SK-N-SH (cell line): ENCODE data around the gene CALN1. TPM values are rescaled to one million over a fixed set of nuclear protein-coding genes. Genes with fewer than 3 reads are reported as not detected.

Experiments used
- CTCF ChIA-PET: fragments of 300-600, 350-600 bp; formaldehyde crosslinking; extraction: SDS; loops from one replicate; lab custom pipeline; 2021; lab: Yijun Ruan, JAX
- POLR2A ChIA-PET: fragments of 350-600 bp; sonication (Branson Sonifier 250); formaldehyde crosslinking; extraction: SDS; loops from one replicate; lab custom pipeline; 2020; ENCODE audit warnings: antibody characterized with exemption, inconsistent platforms; lab: Yijun Ruan, JAX
- DNase-seq: peaks from one replicate; pipeline ENCODE4 v3.0.0; 2012
- H2AFZ ChIP-seq: fragments of 200-600 bp; sonication (generic); 2 replicates; pipeline ENCODE4 v1.8.1; 2016; ENCODE audit warnings: antibody characterized with exemption, mild to moderate bottlenecking, low read depth
- H3F3A ChIP-seq: fragments of 200-600 bp; sonication (generic); replicated peaks from 2 replicates; pipeline ENCODE3; 2016; ENCODE audit warnings: antibody characterized with exemption, mild to moderate bottlenecking; ENCODE audit not compliant: insufficient read depth
- H3K27ac ChIP-seq, 2 experiments: fragments of 200-500 bp in 1 of 2; fragments of 200-600 bp in 1 of 2; sonication (Bioruptor generic) in 1 of 2; sonication (generic), shearing (Covaris generic) in 1 of 2; 2 replicates each; pipeline versions ENCODE4 v1.5.1 to v1.6.1; 2014 to 2016; ENCODE audit warnings: low read depth in 2 of 2, inconsistent platforms in 1 of 2, low read length in 1 of 2, mild to moderate bottlenecking in 1 of 2, mixed read lengths in 1 of 2
- H3K27me3 ChIP-seq: fragments of 200-600 bp; sonication (generic), shearing (Covaris generic); 2 replicates; pipeline ENCODE4 v1.6.1; 2016; ENCODE audit warnings: mixed run types; ENCODE audit not compliant: insufficient read depth
- H3K36me3 ChIP-seq, 2 experiments: fragments of 200-500 bp in 1 of 2; fragments of 200-600 bp in 1 of 2; sonication (Bioruptor generic) in 1 of 2; sonication (generic) in 1 of 2; replicated peaks in 1 of 2; 2 replicates each; pipeline versions ENCODE3 to v1.5.1; 2014 to 2016; ENCODE audit warnings: low read length in 1 of 2, mild to moderate bottlenecking in 1 of 2; ENCODE audit not compliant: insufficient read depth in 2 of 2, control insufficient read depth in 1 of 2
- H3K4me1 ChIP-seq, 2 experiments: fragments of 200-500 bp in 1 of 2; fragments of 200-600 bp in 1 of 2; sonication (Bioruptor generic) in 1 of 2; sonication (generic), shearing (Covaris generic) in 1 of 2; 2 replicates each; pipeline versions ENCODE4 v1.5.1 to v1.6.1; 2014 to 2016; ENCODE audit warnings: low read depth in 1 of 2, low read length in 1 of 2, mixed run types in 1 of 2; ENCODE audit not compliant: insufficient read depth in 2 of 2, control insufficient read depth in 1 of 2
- H3K4me2 ChIP-seq: fragments of 200-600 bp; sonication (generic), shearing (Covaris generic); 2 replicates; pipeline ENCODE4 v1.6.1; 2017; ENCODE audit warnings: mixed run types
- H3K4me3 ChIP-seq, 2 experiments: fragments of 200-500 bp in 1 of 2; fragments of 200-600 bp in 1 of 2; sonication (Bioruptor generic) in 1 of 2; sonication (generic), shearing (Covaris generic) in 1 of 2; 2 replicates each; pipeline versions ENCODE4 v1.5.1 to v1.8.1; 2014 to 2016; ENCODE audit warnings: low read depth in 2 of 2, inconsistent platforms in 1 of 2, low read length in 1 of 2, mild to moderate bottlenecking in 1 of 2, mixed read lengths in 1 of 2, moderate library complexity in 1 of 2
- H3K79me2 ChIP-seq: fragments of 200-600 bp; sonication (generic); 2 replicates; pipeline ENCODE4 v1.8.1; 2017; ENCODE audit warnings: mild to moderate bottlenecking; ENCODE audit not compliant: insufficient read depth
- H3K9ac ChIP-seq: fragments of 200-600 bp; sonication (generic); 2 replicates; pipeline ENCODE4 v1.6.1; 2017; ENCODE audit warnings: mixed run types
- H3K9me2 ChIP-seq: fragments of 200-600 bp; sonication (generic); 2 replicates; pipeline ENCODE4 v1.6.1; 2017; ENCODE audit warnings: mixed run types
- H3K9me3 ChIP-seq: fragments of 200-600 bp; sonication (generic); 2 replicates; pipeline ENCODE4 v1.6.1; 2017; ENCODE audit warnings: mixed run types, mild to moderate bottlenecking, moderate library complexity
- H4K20me1 ChIP-seq: fragments of 200-600 bp; sonication (generic); 2 replicates; pipeline ENCODE4 v1.6.1; 2017; ENCODE audit warnings: mild to moderate bottlenecking, mixed run types; ENCODE audit not compliant: insufficient read depth
- CHD2 ChIP-seq: fragments of 150-350 bp; IDR thresholded peaks from 2 replicates; pipeline ENCODE4 v1.6.1; 2018; ENCODE audit warnings: low read length; ENCODE audit not compliant: partially characterized antibody
- ELF1 ChIP-seq: IDR thresholded peaks from 2 replicates; pipeline ENCODE4 v1.4.0; 2012
- FOSL2 ChIP-seq: IDR thresholded peaks from 2 replicates; pipeline ENCODE4 v1.4.0; 2012; ENCODE audit warnings: low read depth, mild to moderate bottlenecking, moderate library complexity, borderline replicate concordance
- FOXM1 ChIP-seq: IDR thresholded peaks from 2 replicates; pipeline ENCODE4 v1.4.0; 2012; ENCODE audit warnings: low read depth, mild to moderate bottlenecking
- MXI1 ChIP-seq: IDR thresholded peaks from 2 replicates; pipeline ENCODE4 v1.6.1; 2012; ENCODE audit warnings: mild to moderate bottlenecking, low read depth, low read length, improper control_type of control experiment
- RAD21 ChIP-seq: IDR thresholded peaks from 2 replicates; pipeline ENCODE4 v1.6.1; 2012; ENCODE audit warnings: mild to moderate bottlenecking, low read length
- RCOR1 ChIP-seq: fragments of 150-350 bp; IDR thresholded peaks from 2 replicates; pipeline ENCODE4 v1.6.1; 2017; ENCODE audit warnings: antibody characterized with exemption, low read length
- RFX5 ChIP-seq: IDR thresholded peaks from 2 replicates; pipeline ENCODE4 v1.6.1; 2012; ENCODE audit warnings: mild to moderate bottlenecking, improper control_type of control experiment, low read length
- RXRA ChIP-seq: IDR thresholded peaks from 2 replicates; pipeline ENCODE4 v1.4.0; 2012; ENCODE audit warnings: low read depth, mild to moderate bottlenecking, borderline replicate concordance
- SIN3A ChIP-seq: IDR thresholded peaks from 2 replicates; pipeline ENCODE4 v1.6.1; 2012; ENCODE audit warnings: low read depth, mild to moderate bottlenecking, low read length, moderate library complexity, borderline replicate concordance
- WGBS: methylation state at CpG from one replicate; pipeline ENCODE4 v1.1.6; 2017; ENCODE audit warnings: low lambda C conversion rate; 5-methylcytosine and 5-hydroxymethylcytosine counted together
- polyA plus RNA-seq, 3 experiments: library from polyadenylated mRNA; depleted of rRNA; stranded (reverse); fragments of >200 nt; gene quantifications; 2 replicates each; pipeline ENCODE4 v1.2.3, GENCODE V29; 2012
- TF ChIP-seq, protein P1 (sequence below): IDR thresholded peaks from 2 replicates; pipeline ENCODE4 v1.4.0; 2012; ENCODE audit warnings: low read depth, borderline replicate concordance
- TF ChIP-seq, protein P2 (sequence below): fragments of 150-350 bp; IDR thresholded peaks from 2 replicates; pipeline ENCODE4 v1.6.1; 2016; ENCODE audit warnings: mild to moderate bottlenecking, low read depth, low read length

CALN1 gene
- polyA plus RNA-seq, 1 of the 3 experiments (the other 2 are of a cell fraction), result not detected

DNA sequence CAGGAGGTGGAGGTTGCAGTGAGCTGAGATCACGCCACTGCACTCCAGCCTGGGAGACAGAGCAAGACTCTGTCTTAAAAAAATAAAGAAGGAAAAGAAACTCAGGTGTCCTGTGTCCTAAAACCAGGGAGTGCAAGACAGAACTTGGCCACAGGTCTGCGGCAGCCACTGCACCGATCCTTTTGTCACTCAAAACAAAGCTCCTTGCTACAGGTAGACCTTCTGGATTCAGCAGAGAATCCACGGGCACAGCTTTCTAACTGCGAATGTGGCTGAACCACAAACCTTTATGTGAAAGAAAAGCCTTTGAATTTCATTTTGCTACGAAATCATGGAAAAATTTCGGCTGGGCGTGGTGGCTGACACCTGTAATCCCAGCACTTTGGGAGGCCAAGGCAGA lies 634.9 kb downstream of the CALN1 start:
- H3K9me2 ChIP-seq, result no peaks in the 10 kb centered on the region
- no peaks in the 10 kb centered on the region for H3K36me3 ChIP-seq
- no peak overlapping the region for H3K9ac ChIP-seq
- no peak for TF ChIP-seq RAD21
- no peak for TF ChIP-seq RCOR1
- no peak for TF ChIP-seq MXI1
- TF ChIP-seq FOXM1, result no peak
- H3F3A ChIP-seq, result no peaks in the 10 kb centered on the region
- no peak for DNase-seq
- H3K79me2 ChIP-seq, result no peaks in the 10 kb centered on the region
- H4K20me1 ChIP-seq, result no peaks in the 10 kb centered on the region
- CTCF ChIA-PET, result interaction anchor here (2.0 kb wide), 1 partner anchor 25 kb away, joined by 6 read pairs; no protein-coding TSS in a partner anchor
- H3K9me3 ChIP-seq, result no peaks in the 10 kb centered on the region
- H3K4me3 ChIP-seq, result no peak overlapping the region
- no peak overlapping the region for H2AFZ ChIP-seq
- no peak overlapping the region for H3K27ac ChIP-seq
- no peaks in the 10 kb centered on the region for H3K27me3 ChIP-seq
- no peak overlapping the region for H3K4me2 ChIP-seq
- H3K4me1 ChIP-seq, result no peaks in the 10 kb centered on the region
- POLR2A ChIA-PET, result no interaction called here
- WGBS, result 11% methylated on average over 8 of the region's 8 CpGs

DNA sequence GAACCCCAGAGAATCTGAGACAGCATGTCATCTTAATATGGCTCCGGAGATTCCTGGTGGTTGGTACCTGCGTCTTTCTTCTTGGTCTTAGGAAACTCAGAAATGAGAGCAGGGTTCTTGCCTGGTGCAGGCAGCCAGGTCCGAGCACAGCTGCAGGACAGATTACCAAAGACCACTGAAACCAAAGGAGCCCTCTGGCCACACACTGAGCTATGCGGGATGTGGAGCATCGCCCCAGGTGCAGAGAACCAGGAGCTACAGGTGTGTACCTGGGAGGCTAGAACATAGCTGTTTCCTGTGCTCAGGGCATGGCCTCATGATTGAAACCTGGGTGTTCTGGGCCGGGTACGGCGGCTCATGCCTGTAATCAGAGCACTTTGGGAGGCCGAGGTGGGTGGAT lies 635.4 kb downstream of the CALN1 start:
- Histone ChIP-seq H3K36me3 (no peaks in the 10 kb centered on the region), H3F3A (no peaks in the 10 kb centered on the region), H2AFZ (no peak overlapping the region), H3K4me1 (no peaks in the 10 kb centered on the region), H3K27ac (no peak overlapping the region), H3K9me3 (no peaks in the 10 kb centered on the region), H4K20me1 (no peaks in the 10 kb centered on the region), H3K9me2 (no peaks in the 10 kb centered on the region), H3K79me2 (no peaks in the 10 kb centered on the region), H3K9ac (no peak overlapping the region), H3K4me3 (no peak overlapping the region), H3K27me3 (no peaks in the 10 kb centered on the region), H3K4me2 (no peak overlapping the region)
- POLR2A ChIA-PET, result no interaction called here
- no peak for DNase-seq
- TF ChIP-seq FOSL2 (no peak), RCOR1 (no peak)
- TF ChIP-seq, protein P1, sequence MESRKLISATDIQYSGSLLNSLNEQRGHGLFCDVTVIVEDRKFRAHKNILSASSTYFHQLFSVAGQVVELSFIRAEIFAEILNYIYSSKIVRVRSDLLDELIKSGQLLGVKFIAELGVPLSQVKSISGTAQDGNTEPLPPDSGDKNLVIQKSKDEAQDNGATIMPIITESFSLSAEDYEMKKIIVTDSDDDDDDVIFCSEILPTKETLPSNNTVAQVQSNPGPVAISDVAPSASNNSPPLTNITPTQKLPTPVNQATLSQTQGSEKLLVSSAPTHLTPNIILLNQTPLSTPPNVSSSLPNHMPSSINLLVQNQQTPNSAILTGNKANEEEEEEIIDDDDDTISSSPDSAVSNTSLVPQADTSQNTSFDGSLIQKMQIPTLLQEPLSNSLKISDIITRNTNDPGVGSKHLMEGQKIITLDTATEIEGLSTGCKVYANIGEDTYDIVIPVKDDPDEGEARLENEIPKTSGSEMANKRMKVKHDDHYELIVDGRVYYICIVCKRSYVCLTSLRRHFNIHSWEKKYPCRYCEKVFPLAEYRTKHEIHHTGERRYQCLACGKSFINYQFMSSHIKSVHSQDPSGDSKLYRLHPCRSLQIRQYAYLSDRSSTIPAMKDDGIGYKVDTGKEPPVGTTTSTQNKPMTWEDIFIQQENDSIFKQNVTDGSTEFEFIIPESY, result no peak
- 15% methylated on average over 9 of the region's 9 CpGs for WGBS
- CTCF ChIA-PET, result interaction anchor here (2.0 kb wide), 1 partner anchor 24 kb away, joined by 6 read pairs; no protein-coding TSS in a partner anchor

DNA sequence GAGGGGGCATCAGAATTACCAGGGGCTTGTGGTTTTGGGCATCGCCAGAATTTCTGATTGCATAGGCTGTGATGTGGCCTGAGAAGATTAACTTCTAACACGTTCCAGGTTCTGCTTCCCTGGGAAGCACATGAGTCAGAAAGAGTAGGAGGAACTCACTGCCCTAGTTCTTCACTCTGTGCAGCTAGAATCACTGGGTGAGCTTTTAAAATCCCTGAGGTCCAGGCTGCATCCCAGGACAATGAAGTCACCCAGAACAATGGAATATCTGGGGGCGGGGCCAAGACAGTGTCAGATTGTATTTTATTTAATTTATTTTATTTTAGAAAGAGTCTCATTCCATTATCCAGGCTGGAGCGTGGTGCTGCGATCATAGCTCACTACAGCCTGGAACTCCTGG lies 636.5 kb downstream of the CALN1 start:
- TF ChIP-seq ELF1 (no peak), FOSL2 (no peak), CHD2 (no peak), RFX5 (no peak), RXRA (no peak), SIN3A (no peak)
- TF ChIP-seq, protein P2, sequence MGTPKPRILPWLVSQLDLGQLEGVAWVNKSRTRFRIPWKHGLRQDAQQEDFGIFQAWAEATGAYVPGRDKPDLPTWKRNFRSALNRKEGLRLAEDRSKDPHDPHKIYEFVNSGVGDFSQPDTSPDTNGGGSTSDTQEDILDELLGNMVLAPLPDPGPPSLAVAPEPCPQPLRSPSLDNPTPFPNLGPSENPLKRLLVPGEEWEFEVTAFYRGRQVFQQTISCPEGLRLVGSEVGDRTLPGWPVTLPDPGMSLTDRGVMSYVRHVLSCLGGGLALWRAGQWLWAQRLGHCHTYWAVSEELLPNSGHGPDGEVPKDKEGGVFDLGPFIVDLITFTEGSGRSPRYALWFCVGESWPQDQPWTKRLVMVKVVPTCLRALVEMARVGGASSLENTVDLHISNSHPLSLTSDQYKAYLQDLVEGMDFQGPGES, result no peak
- TF ChIP-seq, protein P1, result no peak
- WGBS, result 10% methylated on average over 5 of the region's 5 CpGs
- no peak overlapping the region for H3K27ac ChIP-seq
- ChIA-PET CTCF (interaction anchor here (1.5 to 2.0 kb wide), 2 partner anchors 23 to 39 kb away, joined by 3 to 6 read pairs; no protein-coding TSS in a partner anchor), POLR2A (no interaction called here)
- DNase-seq, result no peak
- H4K20me1 ChIP-seq, result no peaks in the 10 kb centered on the region
- H3K36me3 ChIP-seq, result no peaks in the 10 kb centered on the region
- H3K4me2 ChIP-seq, result no peak overlapping the region
- H2AFZ ChIP-seq, result no peak overlapping the region
- no peak overlapping the region for H3K4me3 ChIP-seq
- no peaks in the 10 kb centered on the region for H3F3A ChIP-seq
- H3K4me1 ChIP-seq, result no peaks in the 10 kb centered on the region
- H3K79me2 ChIP-seq, result no peaks in the 10 kb centered on the region
- no peaks in the 10 kb centered on the region for H3K27me3 ChIP-seq
- no peak overlapping the region for H3K9ac ChIP-seq
- H3K9me2 ChIP-seq, result no peaks in the 10 kb centered on the region
- H3K9me3 ChIP-seq, result no peaks in the 10 kb centered on the region
